Right atrium auricular region (tissue), 2 donors: ENCODE data around the gene AKAP13. TPM values are rescaled to one million over a fixed set of nuclear protein-coding genes. Genes with fewer than 3 reads are reported as not detected.

ENCODE experiments used
- DNase-seq: peaks from one replicate; pipeline ENCODE4 v3.0.0-alpha.2; 2019; ENCODE audit warnings: low spot score
- H3K27ac ChIP-seq, 2 donors: fragments of 200-600 bp; sonication (generic); 1 replicate in 1 of 2; 2 replicates in 1 of 2; pipeline ENCODE4 v1.5.1; 2016 to 2019
- H3K27me3 ChIP-seq, 2 donors: fragments of 200-600 bp; sonication (generic); one replicate each; pipeline versions ENCODE4 v1.5.1 to v1.6.0; 2017 to 2019
- H3K36me3 ChIP-seq: fragments of 200-600 bp; sonication (generic); one replicate; pipeline ENCODE4 v1.5.1; 2016
- H3K4me1 ChIP-seq, 2 donors: fragments of 200-600 bp; sonication (generic); one replicate each; pipeline versions ENCODE4 v1.5.1 to v1.6.0; 2017 to 2019
- H3K4me3 ChIP-seq, 2 donors: fragments of 200-600 bp; sonication (generic); 1 replicate in 1 of 2; 2 replicates in 1 of 2; pipeline ENCODE4 v1.5.1; 2017 to 2019; ENCODE audit warnings: mild to moderate bottlenecking in 1 of 2, moderate library complexity in 1 of 2
- H3K9me3 ChIP-seq, 2 donors: fragments of 200-600 bp; sonication (generic); one replicate each; pipeline ENCODE4 v1.5.1; 2019
- total RNA-seq, 2 donors: library from RNA; depleted of rRNA; stranded (reverse); fragments of >200 nt; gene quantifications; one replicate each; pipeline ENCODE4 v1.1.0, GENCODE V29; 2016
- TF ChIP-seq, protein P1 (sequence below), 2 donors: fragments of 200-600 bp; sonication (generic); IDR thresholded peaks; one replicate each; pipeline ENCODE4 v1.5.1; 2019; ENCODE audit warnings: antibody characterized with exemption in 2 of 2

The AKAP13 gene
- total RNA-seq, 2 donors from 2014 or later, result 293 to 339 TPM

GRCh38 chr15:85750319-85751290, 370.2 kb downstream of the AKAP13 start:
- Histone ChIP-seq H3K27ac (peak overlapping the region; percentile 71 to 81), H3K4me1 (peaks cover 0 to 62% of the 10 kb centered on the region in 2 donors), H3K4me3 (peak overlapping the region in 1 of 2 donors; percentile 25), H3K36me3 (peaks cover 37% of the 10 kb centered on the region), H3K27me3 (no peaks in the 10 kb centered on the region), H3K9me3 (no peaks in the 10 kb centered on the region)
- peak; percentile 84 for DNase-seq
- TF ChIP-seq, protein P1, sequence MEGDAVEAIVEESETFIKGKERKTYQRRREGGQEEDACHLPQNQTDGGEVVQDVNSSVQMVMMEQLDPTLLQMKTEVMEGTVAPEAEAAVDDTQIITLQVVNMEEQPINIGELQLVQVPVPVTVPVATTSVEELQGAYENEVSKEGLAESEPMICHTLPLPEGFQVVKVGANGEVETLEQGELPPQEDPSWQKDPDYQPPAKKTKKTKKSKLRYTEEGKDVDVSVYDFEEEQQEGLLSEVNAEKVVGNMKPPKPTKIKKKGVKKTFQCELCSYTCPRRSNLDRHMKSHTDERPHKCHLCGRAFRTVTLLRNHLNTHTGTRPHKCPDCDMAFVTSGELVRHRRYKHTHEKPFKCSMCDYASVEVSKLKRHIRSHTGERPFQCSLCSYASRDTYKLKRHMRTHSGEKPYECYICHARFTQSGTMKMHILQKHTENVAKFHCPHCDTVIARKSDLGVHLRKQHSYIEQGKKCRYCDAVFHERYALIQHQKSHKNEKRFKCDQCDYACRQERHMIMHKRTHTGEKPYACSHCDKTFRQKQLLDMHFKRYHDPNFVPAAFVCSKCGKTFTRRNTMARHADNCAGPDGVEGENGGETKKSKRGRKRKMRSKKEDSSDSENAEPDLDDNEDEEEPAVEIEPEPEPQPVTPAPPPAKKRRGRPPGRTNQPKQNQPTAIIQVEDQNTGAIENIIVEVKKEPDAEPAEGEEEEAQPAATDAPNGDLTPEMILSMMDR (IDR thresholded peaks at IDR 0.05), result no peak

- Histone ChIP-seq H3K36me3 (peaks cover 28% of the 10 kb centered on the region), H3K4me1 (peaks cover 0 to 67% of the 10 kb centered on the region in 2 donors), H3K4me3 (no peak overlapping the region), H3K27me3 (no peaks in the 10 kb centered on the region), H3K27ac (peak overlapping the region; percentile 71 to 81), H3K9me3 (no peaks in the 10 kb centered on the region)
- DNase-seq, result no peak
- TF ChIP-seq, protein P1 (IDR thresholded peaks at IDR 0.05), result no peak
Observed at GRCh38 chr15:85751291-85752123, 371.1 kb downstream of the AKAP13 start.

- H3K27me3 ChIP-seq, result no peaks in the 10 kb centered on the region
- H3K27ac ChIP-seq, result peak overlapping the region; percentile 71 to 81
- H3K4me1 ChIP-seq, result peaks cover 0 to 67% of the 10 kb centered on the region in 2 donors
- H3K4me3 ChIP-seq, result no peak overlapping the region
- no peak for DNase-seq
- peaks cover 22% of the 10 kb centered on the region for H3K36me3 ChIP-seq
- TF ChIP-seq, protein P1 (IDR thresholded peaks at IDR 0.05), result no peak
- no peaks in the 10 kb centered on the region for H3K9me3 ChIP-seq
Observed at GRCh38 chr15:85752124-85752475, 371.7 kb downstream of the AKAP13 start.

DNA sequence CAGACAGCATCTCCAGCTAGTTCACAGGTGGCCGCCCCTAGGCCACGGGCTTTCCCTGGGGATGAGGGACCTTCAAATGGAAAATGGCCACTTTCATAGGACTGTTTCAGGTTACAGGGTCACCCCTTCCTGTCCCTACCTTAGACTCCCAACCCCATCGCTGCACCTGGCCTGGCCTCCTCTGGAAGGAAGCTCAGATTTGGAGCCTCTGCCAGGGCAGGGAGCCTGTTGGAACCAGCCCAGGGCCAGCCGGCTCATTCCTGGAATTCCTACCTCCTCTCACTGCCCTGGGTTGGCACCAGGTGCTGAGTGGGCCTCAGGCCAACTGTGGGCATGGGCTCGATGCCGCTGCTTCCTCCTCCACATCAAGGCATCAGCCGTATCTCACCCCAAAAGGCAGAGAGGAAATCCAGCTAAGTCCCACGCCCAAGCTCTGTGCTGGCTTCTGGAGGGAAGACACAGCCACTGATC, 372.1 kb downstream of the AKAP13 start:
- H3K27ac ChIP-seq, result no peak overlapping the region
- no peaks in the 10 kb centered on the region for H3K27me3 ChIP-seq
- H3K4me1 ChIP-seq, result peaks cover 0 to 67% of the 10 kb centered on the region in 2 donors
- no peak for DNase-seq
- H3K9me3 ChIP-seq, result no peaks in the 10 kb centered on the region
- TF ChIP-seq, protein P1 (IDR thresholded peaks at IDR 0.05), result no peak
- peaks cover 18% of the 10 kb centered on the region for H3K36me3 ChIP-seq
- H3K4me3 ChIP-seq, result no peak overlapping the region

GRCh38 chr15:85753261-85753660, 372.9 kb downstream of the AKAP13 start:
- TF ChIP-seq, protein P1 (IDR thresholded peaks at IDR 0.05), result no peak
- DNase-seq, result no peak
- peaks cover 0 to 67% of the 10 kb centered on the region in 2 donors for H3K4me1 ChIP-seq
- no peak overlapping the region for H3K27ac ChIP-seq
- no peaks in the 10 kb centered on the region for H3K27me3 ChIP-seq
- no peaks in the 10 kb centered on the region for H3K9me3 ChIP-seq
- H3K4me3 ChIP-seq, result no peak overlapping the region
- peaks cover 10% of the 10 kb centered on the region for H3K36me3 ChIP-seq
